Jurkat, Clone E6-1 (cell line): ENCODE data around the gene CNEP1R1.

ENCODE experiments used
- DNase-seq: peaks from one replicate; pipeline ENCODE4 v3.0.0-alpha.2; 2011; ENCODE audit warnings: low read depth, low spot score
- H3K4me3 ChIP-seq: 2 replicates; pipeline ENCODE4 v1.5.1; 2011; ENCODE audit warnings: mild to moderate bottlenecking, low read length, control low read depth, moderate library complexity

CNEP1R1 gene

DNA sequence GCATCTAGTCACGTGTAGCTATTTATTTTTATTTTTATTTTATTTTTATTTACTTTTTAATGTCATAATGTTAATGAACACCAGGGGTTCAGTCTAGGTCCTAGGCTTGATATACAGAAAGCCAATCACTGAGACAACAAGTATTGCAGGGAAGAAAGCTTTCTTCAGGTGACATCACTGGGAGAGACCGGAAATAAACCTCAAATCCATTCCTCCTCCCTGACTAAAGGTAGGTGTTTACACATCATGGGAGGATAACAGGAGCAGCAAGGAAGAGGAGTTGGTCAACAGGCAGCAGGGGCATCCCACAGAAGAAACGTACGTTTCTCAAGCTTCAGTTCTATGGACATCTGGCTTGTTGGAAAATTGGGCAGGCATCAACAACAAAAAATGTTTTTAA, 31.2 kb downstream of the CNEP1R1 start:
- DNase-seq: no peak
- no peak overlapping the region for H3K4me3 ChIP-seq

- no peak for DNase-seq
- no peak overlapping the region for H3K4me3 ChIP-seq
Observed at GRCh38 chr16:50058091-50058771, 33.2 kb downstream of the CNEP1R1 start.

DNA sequence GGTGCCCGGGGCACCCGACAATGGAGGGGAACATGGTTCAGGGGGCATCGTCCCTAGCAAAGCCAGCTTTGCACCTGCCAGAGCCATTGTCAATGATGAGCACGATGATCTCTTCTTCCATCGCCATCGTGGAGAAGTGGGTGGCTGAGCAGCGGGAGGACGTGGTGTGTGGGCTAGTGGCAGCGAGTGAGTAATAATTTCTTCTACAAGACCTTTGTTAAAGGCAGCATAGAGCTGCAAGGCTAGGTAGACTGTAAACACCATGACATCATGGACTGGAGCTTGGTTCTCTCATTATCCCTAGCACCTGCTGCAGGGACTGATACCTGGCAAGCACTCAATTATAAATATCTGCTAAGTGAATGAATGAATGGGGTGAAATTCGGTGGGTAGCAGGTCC, 34.1 kb downstream of the CNEP1R1 start:
- H3K4me3 ChIP-seq: no peak overlapping the region
- DNase-seq: no peak

DNA sequence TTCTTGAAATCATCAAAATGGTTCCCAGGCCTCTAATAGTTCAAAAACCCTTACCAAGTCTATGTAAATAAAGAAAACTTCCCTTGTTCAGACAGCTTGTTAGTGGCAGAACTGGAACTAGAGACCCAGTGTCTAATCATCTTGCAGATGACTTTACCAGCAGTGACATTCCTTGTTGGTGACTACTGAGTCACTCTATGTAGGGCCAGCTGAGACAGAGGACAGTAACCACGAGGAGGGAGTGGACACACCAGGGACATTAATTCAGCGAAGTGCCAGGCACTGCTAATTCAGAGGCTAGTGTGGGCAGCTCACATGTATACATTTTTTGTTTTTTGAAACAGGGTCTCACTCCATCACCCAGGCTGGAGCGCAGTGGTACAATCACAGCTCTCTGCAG, 34.6 kb downstream of the CNEP1R1 start:
- no peak overlapping the region for H3K4me3 ChIP-seq
- DNase-seq: no peak

GRCh38 chr16:50061326-50061725, 36.3 kb downstream of the CNEP1R1 start:
- no peak for DNase-seq
- no peak overlapping the region for H3K4me3 ChIP-seq

DNA sequence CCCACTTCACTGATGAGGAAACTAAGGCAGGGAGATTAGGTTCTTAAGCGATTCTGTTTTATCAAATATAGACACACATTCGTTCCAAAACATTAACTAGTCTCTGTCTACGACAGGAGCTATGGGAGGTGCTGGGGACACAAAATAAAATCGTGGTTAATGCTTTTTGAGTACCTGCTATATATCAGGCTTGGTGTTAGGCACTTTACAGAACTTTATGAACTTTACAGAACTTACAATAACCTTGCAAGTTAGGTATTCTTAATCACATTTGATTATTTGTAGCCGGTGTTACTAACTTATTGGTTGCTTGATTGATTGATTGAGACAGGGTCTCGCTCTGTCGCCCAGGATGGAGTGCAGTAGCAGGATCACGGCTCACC, 40.2 kb downstream of the CNEP1R1 start:
- H3K4me3 ChIP-seq: peak overlapping the region; percentile 48
- no peak for DNase-seq

- peak within 1 kb of the TSS; percentile 89 for H3K4me3 ChIP-seq
- peak; percentile 91 for DNase-seq
Observed at GRCh38 chr16:50065624-50066481, 40.8 kb downstream of the CNEP1R1 start, which contains the start of gene HEATR3. HEATR3 (plus strand) TSS chr16:50065970; CDS start chr16:50066132, 162 bp downstream.

GRCh38 chr16:50066482-50067289, 41.7 kb downstream of the CNEP1R1 start:
- H3K4me3 ChIP-seq: peak overlapping the region; percentile 89
- DNase-seq: no peak

DNA sequence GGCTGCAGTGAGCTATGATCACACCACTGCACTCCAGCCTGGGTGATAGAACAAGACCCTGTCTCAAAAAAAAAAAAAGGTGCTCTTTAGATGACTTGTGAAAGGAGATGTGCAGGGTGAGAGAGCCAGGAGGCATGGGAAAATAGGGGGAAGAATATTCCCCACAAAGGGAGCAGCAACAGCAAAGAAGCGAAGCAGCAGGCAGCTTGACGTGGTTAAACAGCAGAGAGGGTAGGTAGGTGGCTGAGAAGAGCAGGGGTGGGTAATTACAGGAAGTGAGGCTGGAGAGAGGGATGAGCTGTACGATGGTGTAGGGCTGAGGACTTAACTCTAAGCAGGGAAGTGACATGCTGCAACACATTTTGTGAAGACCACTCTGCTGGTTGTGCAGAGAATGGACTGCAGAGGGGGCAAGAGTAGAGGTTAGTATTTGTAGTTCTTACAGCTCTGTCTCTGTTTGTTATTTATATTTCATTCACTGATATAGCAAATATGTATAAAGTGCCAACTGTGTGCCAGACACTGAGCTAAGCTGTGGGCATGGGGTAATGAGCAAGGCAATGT, 42.3 kb downstream of the CNEP1R1 start:
- peak overlapping the region; percentile 89 for H3K4me3 ChIP-seq
- DNase-seq: peak; percentile 66

- no peak for DNase-seq
- no peak overlapping the region for H3K4me3 ChIP-seq
Observed at GRCh38 chr16:50068550-50068949, 43.5 kb downstream of the CNEP1R1 start.

GRCh38 chr16:50069060-50069459, 44.0 kb downstream of the CNEP1R1 start:
- no peak for DNase-seq
- no peak overlapping the region for H3K4me3 ChIP-seq

GRCh38 chr16:50071075-50071671, 46.1 kb downstream of the CNEP1R1 start:
- no peak overlapping the region for H3K4me3 ChIP-seq
- no peak for DNase-seq

DNA sequence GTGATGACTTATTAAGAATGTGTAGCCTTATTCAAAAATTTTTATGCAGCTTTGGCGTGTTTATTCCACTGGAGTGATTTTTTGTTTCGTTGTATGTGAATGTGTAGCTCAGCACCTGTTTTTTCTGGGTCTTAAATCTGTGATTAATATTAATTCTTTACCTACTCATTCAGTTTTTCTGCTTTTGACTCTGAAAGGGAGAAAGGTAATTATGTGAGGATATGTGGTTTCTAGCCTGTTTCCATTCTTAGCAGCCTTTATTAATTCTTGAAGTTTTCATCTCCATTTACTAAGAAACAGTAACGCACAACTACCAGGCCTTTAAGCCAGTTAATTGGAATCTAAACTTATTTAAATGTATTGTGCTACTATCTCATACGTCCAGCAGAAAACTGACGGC, 47.7 kb downstream of the CNEP1R1 start:
- DNase-seq: no peak
- H3K4me3 ChIP-seq: no peak overlapping the region

DNA sequence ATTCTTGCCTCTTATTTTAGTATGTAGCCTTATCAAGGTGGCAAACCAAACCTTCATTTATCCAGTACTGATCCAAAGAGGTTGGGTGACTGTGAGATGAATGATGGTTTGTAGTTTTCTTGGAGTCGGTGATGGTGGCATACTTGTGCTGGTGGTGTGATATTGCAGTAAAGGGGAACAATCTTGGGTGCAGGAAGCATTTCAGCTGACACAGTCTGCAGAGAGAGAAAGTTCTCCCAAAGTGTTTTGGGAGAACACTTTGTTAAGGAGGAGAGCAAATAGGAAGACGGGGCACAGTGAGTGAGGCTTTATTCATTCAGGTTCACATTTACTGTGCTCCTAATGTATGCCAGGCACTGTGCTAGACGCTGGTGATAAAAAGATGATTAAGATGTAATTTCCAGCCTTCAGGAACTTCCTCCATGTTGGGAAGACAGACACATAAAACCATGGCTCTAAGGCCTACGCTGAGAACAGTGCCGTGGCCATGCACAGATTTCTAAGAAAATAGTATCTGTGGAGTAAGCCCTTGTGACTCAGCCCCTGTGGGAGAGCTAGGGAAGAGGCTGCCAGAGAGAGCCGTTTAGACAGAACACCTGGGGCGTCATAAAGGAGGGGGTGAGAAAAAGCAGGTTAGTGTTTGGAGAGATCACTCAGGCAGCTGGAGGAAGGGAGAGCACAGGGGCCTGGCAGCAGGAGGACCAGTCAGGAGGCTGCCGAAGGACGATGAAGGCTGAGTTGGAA, 54.5 kb downstream of the CNEP1R1 start:
- no peak overlapping the region for H3K4me3 ChIP-seq
- no peak for DNase-seq

- H3K4me3 ChIP-seq: no peak overlapping the region
- DNase-seq: peak; percentile 30
Observed at GRCh38 chr16:50081428-50082018, 56.5 kb downstream of the CNEP1R1 start.

DNA sequence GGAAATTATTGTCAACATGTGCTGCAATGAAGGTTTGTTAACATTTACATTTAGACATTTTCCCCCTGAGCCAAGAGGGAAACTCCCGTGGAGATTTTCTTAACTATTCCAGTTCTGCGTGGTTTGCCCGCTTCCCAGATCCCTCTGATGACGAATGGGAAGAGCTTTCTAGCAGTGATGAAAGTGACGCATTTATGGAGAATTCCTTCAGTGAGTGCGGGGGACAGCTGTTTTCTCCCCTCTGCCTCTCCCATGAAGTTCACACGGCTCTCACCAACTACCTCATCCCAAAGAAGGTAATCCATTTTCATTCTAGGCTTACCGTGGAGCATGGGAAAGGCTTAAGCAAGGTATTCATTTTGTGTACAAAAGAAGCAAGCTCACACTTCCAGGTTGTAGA, 59.0 kb downstream of the CNEP1R1 start:
- H3K4me3 ChIP-seq: no peak overlapping the region
- no peak for DNase-seq

DNA sequence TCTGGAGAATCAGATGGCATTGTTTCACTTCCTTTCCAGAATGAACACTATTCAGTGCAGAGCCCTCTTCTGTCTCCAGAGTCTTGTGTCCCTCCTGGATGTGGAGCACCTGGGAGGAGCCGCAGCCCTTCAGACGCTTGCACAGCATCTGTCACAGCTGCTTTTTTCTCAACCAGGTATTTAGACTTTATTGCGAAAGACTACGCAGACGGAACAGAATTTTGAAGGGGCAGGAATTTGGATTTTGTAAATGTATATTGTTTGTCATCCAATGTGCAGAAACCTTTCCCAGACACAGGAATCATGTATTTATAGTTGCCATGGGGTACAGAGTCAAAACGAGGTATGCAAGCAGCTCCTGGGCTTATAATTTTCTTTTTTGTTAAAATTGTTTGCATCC, 61.2 kb downstream of the CNEP1R1 start:
- DNase-seq: no peak

More for the DNA sequence above, 61.2 kb downstream of the CNEP1R1 start:
- no peak overlapping the region for H3K4me3 ChIP-seq
